Hepatocyte (in vitro differentiated cells): ENCODE data around the gene ARHGAP10. TPM values are rescaled to one million over a fixed set of nuclear protein-coding genes. Genes with fewer than 3 reads are reported as not detected.

ENCODE experiments used
- DNase-seq: peaks from one replicate; pipeline ENCODE4 v3.0.0-alpha.2; 2016; ENCODE audit warnings: low spot score
- H2AFZ ChIP-seq: fragments of 200-600 bp; sonication (generic); 2 replicates; pipeline ENCODE4 v1.6.0; 2016; ENCODE audit warnings: antibody characterized with exemption, mild to moderate bottlenecking
- H3K27ac ChIP-seq: fragments of 200-600 bp; sonication (generic); 2 replicates; pipeline ENCODE4 v1.5.1; 2016; ENCODE audit warnings: mild to moderate bottlenecking
- H3K27me3 ChIP-seq: fragments of 200-600 bp; sonication (generic); 2 replicates; pipeline ENCODE4 v1.6.1; 2016
- H3K36me3 ChIP-seq: fragments of 200-600 bp; sonication (generic); replicated peaks from 2 replicates; pipeline ENCODE4 v1.5.1; 2016; ENCODE audit warnings: low read depth; ENCODE audit not compliant: insufficient read depth
- H3K4me1 ChIP-seq: fragments of 200-600 bp; sonication (generic); 2 replicates; pipeline ENCODE4 v1.5.1; 2016; ENCODE audit warnings: mild to moderate bottlenecking, moderate library complexity; ENCODE audit not compliant: insufficient read depth
- H3K4me2 ChIP-seq: fragments of 200-600 bp; sonication (generic); 2 replicates; pipeline ENCODE4 v1.6.0; 2016
- H3K4me3 ChIP-seq: fragments of 200-600 bp; sonication (generic); 2 replicates; pipeline ENCODE4 v1.5.1; 2016; ENCODE audit warnings: mild to moderate bottlenecking
- H3K79me2 ChIP-seq: fragments of 200-600 bp; sonication (generic); 2 replicates; pipeline ENCODE4 v1.6.0; 2017; ENCODE audit warnings: mild to moderate bottlenecking
- H3K9me2 ChIP-seq: fragments of 200-600 bp; sonication (generic); replicated peaks from 2 replicates; pipeline ENCODE4 v1.6.0; 2017; ENCODE audit warnings: mild to moderate bottlenecking; ENCODE audit not compliant: insufficient read depth
- H3K9me3 ChIP-seq: fragments of 200-600 bp; sonication (generic); 2 replicates; pipeline ENCODE4 v1.5.1; 2016; ENCODE audit warnings: low read depth, mild to moderate bottlenecking
- H4K20me1 ChIP-seq: fragments of 200-600 bp; sonication (generic); 2 replicates; pipeline ENCODE4 v1.6.0; 2016; ENCODE audit warnings: mild to moderate bottlenecking; ENCODE audit not compliant: insufficient read depth, poor library complexity, severe bottlenecking
- CTCF ChIP-seq: fragments of 200-600 bp; sonication (generic); IDR thresholded peaks from 2 replicates; pipeline ENCODE4 v1.5.1; 2016; ENCODE audit warnings: antibody characterized with exemption, mild to moderate bottlenecking; ENCODE audit not compliant: poor library complexity
- EZH2 ChIP-seq: fragments of 200-600 bp; sonication (generic); IDR thresholded peaks from 2 replicates; pipeline ENCODE4 v1.6.1; 2016; ENCODE audit warnings: antibody characterized with exemption, mild to moderate bottlenecking, borderline replicate concordance
- EZH2phosphoT487 ChIP-seq: fragments of 200-600 bp; sonication (generic); IDR thresholded peaks from one replicate; pipeline ENCODE4 v1.6.1; 2018; ENCODE audit warnings: antibody characterized with exemption, mild to moderate bottlenecking, low read depth, moderate library complexity; ENCODE audit not compliant: unreplicated experiment, severe bottlenecking
- WGBS: methylation state at CpG from one replicate; pipeline ENCODE4 v1.1.6; 2016; ENCODE audit warnings: low lambda C conversion rate; ENCODE audit errors: missing lambda C conversion rate; 5-methylcytosine and 5-hydroxymethylcytosine counted together
- polyA plus RNA-seq: library from polyadenylated mRNA; unstranded; fragments of >200 nt; fragmentation: Nextera tagmentation; extraction: Ambion mirVana; gene quantifications from 2 replicates; pipeline ENCODE4 v1.2.1, GENCODE V29; 2016
- total RNA-seq: library from RNA; depleted of rRNA; stranded (reverse); fragments of >200 nt; gene quantifications from 2 replicates; pipeline ENCODE4 v1.2.3, GENCODE V29; 2014

The ARHGAP10 gene
- total and polyA plus RNA-seq, 2 experiments from 2014 or later: 16.8 to 23.4 TPM

GRCh38 chr4:147981305-147981704, 249.4 kb downstream of the ARHGAP10 start:
- Histone ChIP-seq H3K36me3 (no peaks in the 10 kb centered on the region), H2AFZ (no peak overlapping the region), H3K9me2 (no peaks in the 10 kb centered on the region), H3K27ac (no peak overlapping the region), H3K4me3 (no peak overlapping the region), H3K4me1 (no peaks in the 10 kb centered on the region), H3K9me3 (no peaks in the 10 kb centered on the region), H3K4me2 (no peak overlapping the region), H4K20me1 (no peaks in the 10 kb centered on the region), H3K79me2 (no peaks in the 10 kb centered on the region), H3K27me3 (no peaks in the 10 kb centered on the region)
- no peak for TF ChIP-seq EZH2phosphoT487
- no peak for DNase-seq
- 95% methylated on average over 1 of the region's 1 CpG for WGBS

GRCh38 chr4:147984065-147984777, 252.3 kb downstream of the ARHGAP10 start:
- H3K4me3 ChIP-seq: no peak overlapping the region
- no peaks in the 10 kb centered on the region for H3K9me3 ChIP-seq
- peak; percentile 48 for DNase-seq
- no peaks in the 10 kb centered on the region for H3K4me1 ChIP-seq
- no peak overlapping the region for H3K4me2 ChIP-seq
- 64% methylated on average over 15 of the region's 15 CpGs for WGBS
- H2AFZ ChIP-seq: no peak overlapping the region
- no peaks in the 10 kb centered on the region for H4K20me1 ChIP-seq
- no peaks in the 10 kb centered on the region for H3K27me3 ChIP-seq
- H3K27ac ChIP-seq: no peak overlapping the region
- no peaks in the 10 kb centered on the region for H3K9me2 ChIP-seq
- H3K79me2 ChIP-seq: no peaks in the 10 kb centered on the region
- peak; percentile 51 for TF ChIP-seq CTCF
- TF ChIP-seq EZH2phosphoT487: no peak
- H3K36me3 ChIP-seq: no peaks in the 10 kb centered on the region

- no peaks in the 10 kb centered on the region for H3K27me3 ChIP-seq
- H3K4me3 ChIP-seq: no peak overlapping the region
- no peaks in the 10 kb centered on the region for H3K9me2 ChIP-seq
- TF ChIP-seq EZH2: no peak
- no peak for TF ChIP-seq EZH2phosphoT487
- TF ChIP-seq CTCF: no peak
- DNase-seq: no peak
- no peaks in the 10 kb centered on the region for H3K79me2 ChIP-seq
- H3K27ac ChIP-seq: no peak overlapping the region
- H3K4me2 ChIP-seq: no peak overlapping the region
- H4K20me1 ChIP-seq: no peaks in the 10 kb centered on the region
- H3K4me1 ChIP-seq: no peaks in the 10 kb centered on the region
- no peaks in the 10 kb centered on the region for H3K9me3 ChIP-seq
- H2AFZ ChIP-seq: no peak overlapping the region
- WGBS: 97% methylated on average over 2 of the region's 2 CpGs
- no peaks in the 10 kb centered on the region for H3K36me3 ChIP-seq
Observed at GRCh38 chr4:147984778-147985138, 252.9 kb downstream of the ARHGAP10 start.

- H3K4me3 ChIP-seq: no peak overlapping the region
- H3K79me2 ChIP-seq: no peaks in the 10 kb centered on the region
- H3K27ac ChIP-seq: no peak overlapping the region
- DNase-seq: no peak
- no peaks in the 10 kb centered on the region for H4K20me1 ChIP-seq
- H2AFZ ChIP-seq: no peak overlapping the region
- H3K4me1 ChIP-seq: no peaks in the 10 kb centered on the region
- TF ChIP-seq CTCF (no peak), EZH2 (no peak), EZH2phosphoT487 (no peak)
- no peaks in the 10 kb centered on the region for H3K9me3 ChIP-seq
- no peaks in the 10 kb centered on the region for H3K36me3 ChIP-seq
- H3K4me2 ChIP-seq: no peak overlapping the region
- WGBS: 99% methylated on average over 3 of the region's 3 CpGs
- H3K9me2 ChIP-seq: no peaks in the 10 kb centered on the region
- no peaks in the 10 kb centered on the region for H3K27me3 ChIP-seq
Observed at GRCh38 chr4:147985376-147985775, 253.5 kb downstream of the ARHGAP10 start.
